Retinal pigment epithelial cell (primary cell): ENCODE results near the gene VPS18.

Experiments
- DNase-seq: peaks from one replicate; pipeline ENCODE4 v3.0.0-alpha.2; 2010; ENCODE audit warnings: low read depth
- H3K4me3 ChIP-seq: 2 replicates; pipeline ENCODE4 v1.5.1; 2011; ENCODE audit warnings: mild to moderate bottlenecking, low read length, control low read depth, moderate library complexity
- CTCF ChIP-seq: conservative IDR thresholded peaks from 2 replicates; pipeline ENCODE4 v1.5.1; 2011; ENCODE audit warnings: low read depth, low read length, control low read depth, inconsistent platforms

The VPS18 gene

DNA sequence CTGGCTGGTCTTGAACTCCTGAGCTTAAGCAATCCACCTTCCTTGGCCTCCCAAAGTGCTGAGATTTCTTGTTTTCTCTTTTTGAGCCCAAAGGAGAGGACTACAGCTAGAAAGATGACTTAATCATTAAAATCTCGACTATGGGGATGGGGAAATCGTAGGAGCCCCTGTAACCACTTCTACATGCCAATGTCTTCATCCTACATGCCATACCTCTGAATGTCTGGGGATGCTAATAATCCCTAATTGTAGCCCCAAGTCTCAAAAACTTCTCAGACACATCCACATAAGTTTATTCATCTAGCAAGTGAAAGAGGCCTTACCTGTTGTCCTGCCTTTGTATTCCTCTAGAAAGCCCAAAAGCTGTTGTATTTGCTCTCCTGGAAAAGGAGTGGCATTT lies 16.6 kb upstream of the VPS18 start:
- TF ChIP-seq CTCF, result no peak
- H3K4me3 ChIP-seq, result no peak overlapping the region
- no peak for DNase-seq

GRCh38 chr15:40878785-40879184 lies 15.5 kb upstream of the VPS18 start:
- no peak overlapping the region for H3K4me3 ChIP-seq
- no peak for TF ChIP-seq CTCF
- DNase-seq, result no peak

DNA sequence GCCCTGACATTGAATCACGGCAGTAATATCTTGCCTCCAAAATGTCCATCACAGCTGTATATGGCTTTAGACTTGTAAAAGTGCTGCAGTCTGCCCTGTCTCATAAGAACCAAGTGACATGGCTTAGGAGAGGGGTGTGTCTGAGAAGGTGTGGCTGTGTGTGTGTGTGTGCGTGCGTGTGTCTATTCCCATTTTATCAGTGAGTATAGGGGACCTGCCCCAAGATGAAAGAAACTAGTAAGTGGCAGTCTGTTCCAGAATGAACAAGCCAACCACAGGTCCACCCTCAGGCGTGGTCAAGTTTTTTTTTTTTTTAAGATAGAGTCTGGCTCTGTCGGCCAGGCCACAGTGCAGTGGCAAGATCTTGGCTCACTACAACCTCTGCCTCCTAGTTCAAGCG lies 14.6 kb upstream of the VPS18 start:
- DNase-seq, result no peak
- no peak overlapping the region for H3K4me3 ChIP-seq
- no peak for TF ChIP-seq CTCF

- DNase-seq, result no peak
- no peak for TF ChIP-seq CTCF
- no peak overlapping the region for H3K4me3 ChIP-seq
Observed at GRCh38 chr15:40881351-40881750, 12.9 kb upstream of the VPS18 start.

DNA sequence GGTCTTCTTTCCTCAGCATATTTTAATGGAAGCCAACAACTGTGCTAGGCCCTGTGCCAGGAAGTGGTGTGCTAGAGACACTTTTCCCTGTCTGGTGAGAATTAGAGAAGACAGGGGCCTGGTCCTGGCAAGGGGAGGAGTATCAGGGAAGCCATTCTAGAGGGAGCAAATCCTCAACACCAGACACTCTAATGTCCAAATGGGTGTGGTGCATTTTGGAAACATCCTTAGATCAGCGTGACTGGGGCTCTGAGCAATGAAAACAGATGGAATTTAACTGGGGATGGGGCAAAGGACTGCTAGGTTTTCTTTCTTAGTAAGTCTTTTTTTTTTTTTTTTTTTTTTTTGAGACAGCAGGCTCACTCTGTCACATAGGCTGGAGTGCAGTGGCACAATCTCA lies 7.7 kb upstream of the VPS18 start:
- TF ChIP-seq CTCF, result no peak
- H3K4me3 ChIP-seq, result no peak overlapping the region
- no peak for DNase-seq

- no peak overlapping the region for H3K4me3 ChIP-seq
- no peak for TF ChIP-seq CTCF
- no peak for DNase-seq
Observed at GRCh38 chr15:40889112-40889511, 5.1 kb upstream of the VPS18 start.

DNA sequence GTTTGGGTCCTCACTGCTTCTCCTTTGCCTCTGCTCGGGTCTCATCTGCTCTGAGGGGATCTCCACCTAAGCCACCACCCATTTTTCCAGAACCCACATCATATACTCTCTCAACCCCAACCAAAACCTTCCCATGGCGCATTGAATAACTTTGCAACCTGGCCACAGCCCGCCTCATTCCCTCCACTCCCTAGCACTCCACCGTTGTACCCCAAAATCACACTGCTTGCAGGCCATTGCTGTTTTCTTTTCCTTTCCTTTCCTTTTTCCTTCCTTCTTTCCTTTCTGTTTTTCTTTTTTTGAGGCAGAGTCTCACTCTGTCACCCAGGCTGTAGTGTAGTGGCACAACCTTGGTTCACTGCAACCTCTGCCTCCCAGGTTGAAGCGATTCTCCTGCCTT lies 3.1 kb upstream of the VPS18 start:
- no peak for TF ChIP-seq CTCF
- DNase-seq, result no peak
- H3K4me3 ChIP-seq, result no peak overlapping the region
